ENCODE results near the gene HSD17B11.

- TF ChIP-seq POLR2A (IDR thresholded peaks at IDR 0.05) (no peak), CTCF (IDR thresholded peaks at IDR 0.05) (no peak)
These were observed 36.6 kb downstream of the HSD17B11 start for GRCh38 chr4:87354168-87355102.
